GM21786 (cell line): ENCODE data around the gene FCN3.
"Not testable (repeated sequence)": the region's sequence is repeated elsewhere in the genome, so short reads cannot be mapped to it uniquely, and the experiment has no call there.

Source experiments
- ATAC-seq: cut with Tn5 transposase; IDR thresholded peaks from one replicate; pipeline ENCODE4 v1.9.1; 2021; ENCODE audit not compliant: unreplicated experiment

Gene FCN3

DNA sequence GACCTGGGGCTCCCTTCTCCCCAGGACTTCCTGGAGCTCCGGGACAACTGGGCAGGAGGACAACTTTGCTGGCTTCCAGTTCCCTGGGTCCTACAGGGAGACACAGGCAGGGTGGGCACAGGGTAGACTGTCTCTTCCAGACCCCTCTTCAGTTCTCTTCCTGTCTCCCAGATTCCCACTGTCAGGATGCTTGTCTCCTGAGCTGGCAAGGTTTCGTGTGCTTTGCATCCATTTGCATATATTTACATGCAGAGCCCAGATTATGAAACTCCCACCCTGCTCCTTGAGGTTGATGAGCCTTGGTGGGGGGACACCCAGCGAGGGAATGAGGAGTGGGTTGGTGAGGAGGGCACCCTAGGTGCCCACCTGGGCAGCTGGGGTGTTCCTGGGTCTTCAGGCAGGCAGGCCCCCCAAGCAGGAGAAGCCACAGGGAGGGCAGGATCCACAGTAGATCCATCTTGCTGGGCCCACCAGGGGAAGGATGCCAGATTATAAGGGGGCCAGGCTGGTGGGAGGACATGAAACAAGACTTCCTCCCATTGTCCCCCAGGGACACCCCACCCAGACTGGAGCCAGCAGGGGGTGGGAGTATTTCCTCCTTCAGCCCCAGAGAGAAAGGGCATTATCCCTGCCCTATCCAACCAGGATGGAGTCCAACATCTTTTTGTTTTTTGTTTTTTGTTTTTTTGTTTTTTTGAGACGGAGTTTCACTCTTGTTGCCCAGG is at the start of gene FCN3:
FCN3 (minus strand) TSS at position 463 of the 725 bp plus-strand sequence; CDS start at position 457, 6 bp downstream.
- no peak for ATAC-seq

GRCh38 chr1:27423709-27424108 is 49.1 kb upstream of the FCN3 start:
- ATAC-seq: no peak

- ATAC-seq: peak; percentile 55
Measured at GRCh38 chr1:27418326-27419185, 43.9 kb upstream of the FCN3 start.

- no peak for ATAC-seq
Measured at GRCh38 chr1:27417713-27418112, 43.1 kb upstream of the FCN3 start.

DNA sequence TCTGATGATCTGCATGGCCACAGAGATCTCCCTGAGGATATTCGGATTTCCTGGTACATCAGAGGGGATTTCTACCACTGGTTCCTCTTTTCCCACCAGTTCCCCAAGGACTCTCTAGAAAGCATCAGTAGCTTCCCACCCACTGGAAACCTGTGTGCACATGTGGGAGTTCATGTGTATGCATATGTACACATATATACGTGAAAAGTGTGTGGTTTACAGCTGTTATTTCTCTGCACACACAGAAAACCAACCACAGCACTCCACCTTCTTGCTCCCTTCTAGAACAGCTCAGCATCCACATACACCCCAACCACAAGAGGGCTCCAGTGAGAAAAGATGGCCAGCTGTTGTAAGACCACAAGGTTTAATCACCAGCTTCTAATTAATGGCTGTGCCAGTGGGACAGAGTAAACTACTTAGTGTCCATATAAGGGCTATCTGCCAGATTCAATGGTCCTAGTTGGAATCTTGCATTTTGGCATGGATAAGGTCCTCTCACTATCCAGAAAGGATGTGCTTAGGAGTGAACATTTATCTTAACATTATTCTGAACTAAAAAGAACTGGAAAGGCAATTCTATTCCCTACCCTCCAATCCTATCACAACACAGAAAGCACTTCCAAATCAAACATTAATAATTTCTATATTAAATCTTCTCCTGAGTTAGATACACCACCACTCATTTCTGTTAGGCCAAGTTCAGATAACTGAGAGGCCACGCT is 41.9 kb upstream of the FCN3 start:
- no peak for ATAC-seq

DNA sequence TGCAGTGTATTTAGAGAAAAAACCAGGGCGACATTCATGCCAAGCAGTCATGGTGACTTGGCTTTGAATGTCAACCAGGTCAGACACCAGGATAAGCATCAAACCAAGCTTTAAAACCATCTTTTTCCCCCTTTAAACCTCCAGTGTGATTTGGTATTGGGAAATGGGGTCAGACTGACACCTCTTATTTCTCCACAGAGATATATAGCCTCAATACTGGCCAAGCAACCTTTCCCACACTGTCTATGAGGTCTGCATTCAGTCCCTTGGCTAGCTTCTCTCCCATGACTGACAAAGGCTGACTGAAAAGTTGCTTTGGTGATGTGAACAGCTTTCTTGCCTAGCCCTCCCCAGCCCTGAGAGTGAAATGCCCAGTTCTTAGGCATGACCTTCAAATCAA is 39.5 kb upstream of the FCN3 start:
- no peak for ATAC-seq

GRCh38 chr1:27413004-27413403 is 38.4 kb upstream of the FCN3 start:
- no peak for ATAC-seq

DNA sequence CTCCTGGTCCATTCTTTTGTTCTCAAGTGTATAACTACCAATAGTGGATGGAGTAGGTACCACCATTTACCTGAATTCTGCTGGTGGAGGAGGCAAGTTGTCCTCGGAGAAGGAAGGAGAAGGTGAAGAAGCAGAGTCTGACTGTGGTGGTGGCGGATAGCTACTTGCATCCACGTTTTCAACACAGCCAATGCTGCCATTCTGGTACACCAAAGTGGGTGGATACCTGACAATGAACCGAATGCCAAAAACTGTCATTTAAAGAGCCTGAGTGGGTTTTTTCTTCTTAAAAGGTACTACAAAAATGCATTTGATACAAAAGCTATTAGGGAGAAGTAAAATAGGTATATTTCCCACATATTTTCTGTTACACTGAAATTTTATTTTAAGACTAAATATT is 37.9 kb upstream of the FCN3 start:
- ATAC-seq: no peak

DNA sequence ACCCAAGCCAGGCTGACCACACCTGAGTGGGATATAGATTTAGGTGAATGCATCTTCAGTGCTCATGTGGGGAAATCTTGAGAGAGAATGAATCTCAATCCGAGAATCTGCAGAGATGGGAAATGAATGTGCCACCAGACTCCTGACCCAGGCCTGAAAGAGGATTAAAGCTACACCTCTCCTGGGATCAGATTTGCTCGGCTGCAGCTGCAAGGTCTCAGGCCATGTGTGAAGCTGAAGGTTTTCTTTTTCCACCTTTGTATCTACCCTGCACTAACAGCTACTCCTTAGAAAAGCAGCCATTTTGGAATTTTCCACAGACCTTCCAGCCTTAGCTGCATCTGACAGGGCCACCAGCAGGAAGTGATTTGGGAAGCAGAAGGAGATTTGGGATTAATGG is 36.1 kb upstream of the FCN3 start:
- ATAC-seq: no peak

DNA sequence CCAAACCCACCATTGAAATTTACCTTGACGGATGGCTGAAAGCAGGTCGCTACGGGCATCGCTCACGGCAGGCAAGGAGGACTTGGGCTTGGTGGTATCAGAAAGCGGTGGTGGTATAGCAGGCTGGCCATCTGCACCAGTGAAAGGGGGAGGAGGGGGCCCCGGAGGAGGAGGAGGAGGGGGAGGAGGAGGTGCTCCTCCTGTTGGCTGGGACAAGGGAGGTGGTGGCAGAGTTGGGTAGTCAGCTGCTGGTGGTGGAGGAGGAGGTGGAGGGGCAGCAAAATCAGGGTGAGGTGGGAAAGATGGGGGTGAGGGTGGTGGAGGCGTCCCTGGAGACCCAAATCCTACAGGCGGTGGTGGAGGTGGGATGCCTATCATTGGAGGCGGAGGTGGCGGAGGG is 35.0 kb upstream of the FCN3 start:
- ATAC-seq: no peak

DNA sequence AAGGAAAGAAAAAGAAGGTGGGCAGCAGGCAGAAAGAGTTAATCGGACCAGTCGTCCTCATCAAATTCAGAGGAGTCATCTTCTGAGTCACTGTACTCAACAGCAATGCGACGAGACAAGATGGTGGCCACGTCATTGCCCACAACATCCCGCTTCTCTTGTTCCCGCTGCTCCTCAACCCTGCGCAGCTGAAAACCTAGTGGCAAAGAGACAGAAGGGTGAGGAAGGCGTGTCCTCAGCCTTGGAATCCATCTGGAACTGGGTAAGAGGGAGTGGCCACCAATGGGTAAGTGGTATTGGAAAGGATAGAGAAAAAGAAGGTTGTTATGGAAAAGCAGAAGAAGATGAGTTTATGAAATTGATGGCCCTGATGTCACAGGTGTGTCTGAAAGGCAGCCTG is 33.5 kb upstream of the FCN3 start:
- no peak for ATAC-seq

GRCh38 chr1:27406791-27407190 is 32.2 kb upstream of the FCN3 start:
- ATAC-seq: not testable (repeated sequence)

DNA sequence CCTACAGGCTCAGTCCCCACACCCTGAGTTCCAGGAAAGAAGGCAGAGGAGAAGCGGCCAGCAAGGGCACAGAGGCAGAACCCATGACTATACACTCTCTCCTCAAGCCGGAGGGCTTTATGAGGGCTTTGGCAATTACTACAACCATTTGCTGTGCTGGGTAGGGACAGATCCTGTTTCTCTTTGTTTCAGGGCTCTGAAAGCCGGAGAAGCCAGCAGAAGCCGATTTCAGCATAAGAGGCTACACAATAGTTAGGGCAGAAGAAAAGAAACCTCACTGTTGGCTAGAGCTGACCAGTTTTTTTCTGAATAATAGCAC is 31.7 kb upstream of the FCN3 start:
- ATAC-seq: no peak

DNA sequence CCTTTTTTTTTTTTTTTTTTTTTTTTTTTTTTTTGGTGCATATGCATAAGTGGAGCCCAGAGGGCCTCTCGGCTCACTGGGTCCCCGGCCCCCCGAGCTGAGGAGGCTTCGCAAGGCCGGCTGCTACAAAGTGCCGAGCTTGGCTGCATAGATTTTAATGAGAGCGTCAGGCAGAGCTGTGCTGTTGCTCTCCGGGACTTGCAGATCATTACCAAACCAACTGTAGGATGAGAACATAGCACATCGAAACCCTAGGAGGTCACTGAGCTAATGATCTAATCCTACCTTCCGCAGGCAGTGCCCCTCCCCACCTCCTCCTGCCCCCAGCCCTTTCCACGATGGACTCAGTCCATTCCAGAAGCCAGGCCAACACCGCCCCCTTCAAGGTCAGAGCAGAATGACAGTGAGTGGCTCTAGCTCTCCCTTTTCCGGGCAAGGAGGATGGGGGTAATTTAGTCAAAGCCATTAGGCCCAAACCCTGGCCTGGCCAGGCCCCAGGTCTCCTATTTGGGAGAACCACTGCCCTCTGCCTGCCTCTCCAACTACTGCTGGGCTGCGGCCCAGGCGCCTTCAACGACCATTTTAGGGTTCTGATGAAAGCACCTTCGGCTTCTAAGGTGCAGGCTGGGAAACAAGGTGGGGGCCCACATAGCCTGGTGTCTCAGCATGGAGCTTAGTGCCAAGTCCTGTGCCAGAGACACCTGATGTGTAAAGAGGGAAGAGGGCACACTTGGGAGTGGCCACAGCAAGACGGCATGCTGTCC is 31.2 kb upstream of the FCN3 start:
- ATAC-seq: not testable (repeated sequence)

DNA sequence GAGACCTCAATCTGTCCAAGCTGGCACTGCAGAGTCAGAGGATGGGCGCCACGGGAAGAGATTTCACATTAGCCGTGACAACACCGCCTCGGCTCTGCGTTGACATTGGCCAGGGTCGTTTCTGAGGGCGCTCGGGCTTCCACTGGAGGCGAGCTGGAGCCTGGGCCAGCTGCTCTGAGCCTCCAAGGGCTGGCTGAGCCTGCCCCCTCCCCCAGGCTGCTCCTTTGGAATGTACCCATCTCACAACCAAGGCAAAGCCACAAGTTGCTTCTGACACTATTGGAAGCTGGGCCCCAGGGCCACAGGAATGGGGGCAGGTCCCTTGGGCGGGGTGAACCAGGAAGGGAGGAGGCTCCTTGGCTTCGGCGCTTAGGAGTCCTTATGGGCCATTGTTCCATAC is 30.4 kb upstream of the FCN3 start:
- ATAC-seq: no peak

DNA sequence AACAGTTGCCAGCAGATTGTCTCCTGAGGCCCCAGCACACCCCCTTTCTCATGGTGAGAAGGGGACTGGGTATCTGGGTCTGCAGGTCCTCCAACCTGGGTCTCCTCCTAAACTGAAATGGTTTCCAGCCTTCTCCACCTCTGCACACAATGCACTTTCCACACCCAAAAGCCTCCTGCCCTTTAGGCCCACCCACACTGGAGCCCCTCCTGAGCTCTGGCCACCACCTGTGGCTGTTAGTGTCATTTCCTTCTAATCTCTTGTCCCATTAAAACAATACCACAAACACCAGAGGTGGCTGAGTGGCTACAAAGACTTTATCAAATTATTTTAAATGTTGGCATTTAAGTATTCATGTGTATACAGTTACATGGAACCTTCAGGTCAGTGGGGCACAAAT is 29.3 kb upstream of the FCN3 start:
- peak; percentile 9 for ATAC-seq

GRCh38 chr1:27403065-27403726 is 28.6 kb upstream of the FCN3 start:
- ATAC-seq: peak; percentile 44

- ATAC-seq: no peak
Measured at GRCh38 chr1:27402349-27402754, 27.7 kb upstream of the FCN3 start.

DNA sequence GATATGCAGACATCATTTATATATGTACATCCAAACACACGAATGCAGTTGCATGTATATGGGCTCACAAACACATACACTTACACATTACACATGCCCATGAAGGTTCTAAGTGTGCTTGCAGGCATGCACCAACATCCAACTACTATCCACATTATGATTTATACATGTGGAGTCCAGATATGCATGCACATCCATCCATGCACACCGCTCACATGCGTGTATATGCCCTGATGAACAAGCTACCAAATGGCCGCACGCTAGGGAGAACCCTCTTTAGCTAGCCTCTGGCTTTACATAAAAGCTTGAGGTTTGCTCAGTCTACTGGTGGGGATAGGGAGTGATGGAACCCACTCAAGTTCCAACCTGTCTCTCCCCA is 26.3 kb upstream of the FCN3 start:
- no peak for ATAC-seq

GRCh38 chr1:27400082-27400962 is 25.7 kb upstream of the FCN3 start:
- no peak for ATAC-seq
